ENCODE data around the gene CYTH3. TPM values are rescaled to one million over a fixed set of nuclear protein-coding genes. Genes with fewer than 3 reads are reported as not detected.
A peak's percentile ranks its signal among the peaks of the same experiment; 100 is the strongest.

The CYTH3 gene
- total RNA-seq, 2 donors from 2014 or later: 83.8 to 89.4 TPM

GRCh38 chr7:6188389-6188788 is 84.0 kb downstream of the CYTH3 start:
- Histone ChIP-seq H3K27ac (no peak overlapping the region), H3K27me3 (replicated peaks; ENCODE audit: insufficient read depth) (no peaks in the 10 kb centered on the region), H3K9me3 (no peaks in the 10 kb centered on the region), H3K4me3 (no peak overlapping the region), H3K36me3 (peaks cover 15% of the 10 kb centered on the region), H3K4me1 (ENCODE audit: control insufficient read depth in 1 of 2, low read depth in 2 of 2) (peaks cover 7 to 9% of the 10 kb centered on the region in 2 donors)
- TF ChIP-seq CTCF (IDR thresholded peaks at IDR 0.05): no peak
- DNase-seq (ENCODE audit: low spot score) (no peak), ATAC-seq (ENCODE audit: insufficient number of reproducible peaks, low FRiP score, low read depth) (no peak)

GRCh38 chr7:6186577-6186976 is 85.8 kb downstream of the CYTH3 start:
- Histone ChIP-seq H3K27me3 (replicated peaks; ENCODE audit: insufficient read depth) (no peaks in the 10 kb centered on the region), H3K4me3 (no peak overlapping the region), H3K4me1 (ENCODE audit: control insufficient read depth in 1 of 2, low read depth in 2 of 2) (peaks cover 7 to 9% of the 10 kb centered on the region in 2 donors), H3K36me3 (peaks cover 15% of the 10 kb centered on the region), H3K9me3 (no peaks in the 10 kb centered on the region), H3K27ac (no peak overlapping the region)
- no peak for TF ChIP-seq CTCF (IDR thresholded peaks at IDR 0.05)
- ATAC-seq (ENCODE audit: insufficient number of reproducible peaks, low FRiP score, low read depth): no peak
- no peak for DNase-seq (ENCODE audit: low spot score)

GRCh38 chr7:6182993-6183392 is 89.4 kb downstream of the CYTH3 start:
- Histone ChIP-seq H3K4me1 (ENCODE audit: control insufficient read depth in 1 of 2, low read depth in 2 of 2) (peaks cover 25% of the 10 kb centered on the region in 2 donors), H3K9me3 (no peaks in the 10 kb centered on the region), H3K27ac (no peak overlapping the region), H3K36me3 (peaks cover 3% of the 10 kb centered on the region), H3K27me3 (replicated peaks; ENCODE audit: insufficient read depth) (no peaks in the 10 kb centered on the region), H3K4me3 (no peak overlapping the region)
- DNase-seq (ENCODE audit: low spot score): no peak
- TF ChIP-seq CTCF (IDR thresholded peaks at IDR 0.05): no peak
- no peak for ATAC-seq (ENCODE audit: insufficient number of reproducible peaks, low FRiP score, low read depth)

GRCh38 chr7:6181136-6181535 is 91.3 kb downstream of the CYTH3 start:
- no peaks in the 10 kb centered on the region for H3K27me3 ChIP-seq (replicated peaks; ENCODE audit: insufficient read depth)
- no peak overlapping the region for H3K27ac ChIP-seq
- no peak for TF ChIP-seq CTCF (IDR thresholded peaks at IDR 0.05)
- no peaks in the 10 kb centered on the region for H3K9me3 ChIP-seq
- DNase-seq (ENCODE audit: low spot score) (no peak), ATAC-seq (ENCODE audit: insufficient number of reproducible peaks, low FRiP score, low read depth) (no peak)
- H3K4me3 ChIP-seq: no peak overlapping the region
- H3K36me3 ChIP-seq: peaks cover 5% of the 10 kb centered on the region
- H3K4me1 ChIP-seq (ENCODE audit: control insufficient read depth in 1 of 2, low read depth in 2 of 2): peaks cover 40 to 44% of the 10 kb centered on the region in 2 donors

- no peak for ATAC-seq (ENCODE audit: insufficient number of reproducible peaks, low FRiP score, low read depth)
Measured at GRCh38 chr7:6180344-6180725, 92.1 kb downstream of the CYTH3 start.

More at GRCh38 chr7:6180344-6180725, 92.1 kb downstream of the CYTH3 start:
- Histone ChIP-seq H3K4me1 (ENCODE audit: control insufficient read depth in 1 of 2, low read depth in 2 of 2) (peaks cover 45 to 52% of the 10 kb centered on the region in 2 donors), H3K27ac (peak overlapping the region in 1 of 2 donors; percentile 17), H3K27me3 (replicated peaks; ENCODE audit: insufficient read depth) (no peaks in the 10 kb centered on the region), H3K9me3 (no peaks in the 10 kb centered on the region), H3K4me3 (no peak overlapping the region), H3K36me3 (peaks cover 5% of the 10 kb centered on the region)
- no peak for TF ChIP-seq CTCF (IDR thresholded peaks at IDR 0.05)
- no peak for DNase-seq (ENCODE audit: low spot score)

Data from thoracic aorta (tissue), 2 donors.